Heart left ventricle (tissue), 13 donors: ENCODE results near the gene ZC3H18.

Source experiments
- POLR2A ChIP-seq, 2 donors: fragments of 450-650 bp; IDR thresholded peaks; one replicate each; pipeline ENCODE4 v1.6.1; 2017; ENCODE audit warnings: antibody characterized with exemption in 2 of 2, mild to moderate bottlenecking in 2 of 2, moderate library complexity in 2 of 2
- TF ChIP-seq, protein P1 (sequence below), 12 donors: fragments of 200-600 bp; sonication (generic) in 4 of 12; IDR thresholded peaks; one replicate each; pipeline versions ENCODE4 v1.5.0 to v1.8.0; 2018 to 2022; ENCODE audit warnings: antibody characterized with exemption in 12 of 12, mild to moderate bottlenecking in 5 of 12
- donor health status: ischemic (EF 13 %, LVEDD 7.1; RV severe dilation, severe dysfunction).
- donor health status: DM: no; HTN: yes; CAD: no.
- donor health status: DM: no; HTN: no; CAD: no.
- donor health status: ischemic (EF 25% LVEDD 6.9; RV normal size, moderate dysfunction).
- donor health status: ischemic (EF 25% LVEDD 5.7; RV mildly dilated, moderate dysfunction).
- donor health status: ischemic (EF 35%, LVEDD 5.7; RV mildly dilated, moderate dysfunction).
- donor health status: nonischemic (EF 11% LVEDD 7.7; RV severe dilation, severe dysfunction).
- donor health status: DM: yes; HTN: yes; CAD: no.
- donor health status: PGD.
- donor health status: ischemic (EF 29% LVEDD 5.4; RV normal size, mild dysfunction).
- donor health status: nonischemic (EF 23%, LVEDD 6.1; RV moderate dilation, normal function).

DNA sequence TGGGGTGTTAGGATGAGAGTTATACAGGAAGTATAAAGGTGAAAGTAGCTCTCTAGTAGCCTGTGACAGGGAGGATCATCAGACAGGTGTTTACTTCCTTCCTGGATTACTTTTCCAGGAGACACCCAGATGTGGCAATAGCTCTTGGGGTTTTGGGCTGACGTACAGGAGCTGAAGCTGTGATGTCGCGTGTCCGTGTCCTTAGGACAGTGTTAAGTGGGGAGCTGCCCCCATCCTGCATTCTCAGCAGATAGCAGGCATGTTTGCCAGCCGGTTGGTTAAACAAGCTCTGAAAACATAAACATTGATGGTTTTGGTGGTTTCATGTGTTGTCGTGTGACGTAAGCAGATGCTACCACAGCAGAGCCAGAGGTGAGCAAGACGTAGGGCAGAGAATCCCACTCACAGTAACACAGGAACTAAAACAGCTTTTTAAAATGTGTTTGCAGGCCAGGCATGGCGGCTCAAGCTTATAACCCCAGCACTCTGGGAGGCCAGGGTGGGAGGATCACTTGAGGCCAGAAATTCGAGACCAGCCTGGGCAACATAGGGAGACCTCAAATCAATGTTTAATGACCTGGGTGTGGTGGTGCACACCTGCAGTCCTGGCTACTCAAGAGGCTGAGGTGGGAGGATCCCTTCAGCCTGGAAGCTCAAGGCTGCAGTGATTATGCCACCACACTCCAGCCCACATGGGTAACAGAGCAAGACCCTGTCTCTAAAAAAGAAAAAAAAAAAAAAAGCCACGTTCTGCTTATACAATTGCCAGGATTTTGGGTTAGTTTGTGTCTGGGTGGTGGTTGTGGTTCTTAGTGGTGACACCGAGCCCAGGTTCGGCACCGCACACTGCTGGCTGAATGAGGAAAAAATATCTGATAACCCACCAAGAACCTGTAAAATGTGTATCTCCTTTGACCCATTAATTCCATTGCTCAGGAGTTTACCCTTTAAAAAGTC, 49.9 kb downstream of the ZC3H18 start:
- TF ChIP-seq, protein P1, sequence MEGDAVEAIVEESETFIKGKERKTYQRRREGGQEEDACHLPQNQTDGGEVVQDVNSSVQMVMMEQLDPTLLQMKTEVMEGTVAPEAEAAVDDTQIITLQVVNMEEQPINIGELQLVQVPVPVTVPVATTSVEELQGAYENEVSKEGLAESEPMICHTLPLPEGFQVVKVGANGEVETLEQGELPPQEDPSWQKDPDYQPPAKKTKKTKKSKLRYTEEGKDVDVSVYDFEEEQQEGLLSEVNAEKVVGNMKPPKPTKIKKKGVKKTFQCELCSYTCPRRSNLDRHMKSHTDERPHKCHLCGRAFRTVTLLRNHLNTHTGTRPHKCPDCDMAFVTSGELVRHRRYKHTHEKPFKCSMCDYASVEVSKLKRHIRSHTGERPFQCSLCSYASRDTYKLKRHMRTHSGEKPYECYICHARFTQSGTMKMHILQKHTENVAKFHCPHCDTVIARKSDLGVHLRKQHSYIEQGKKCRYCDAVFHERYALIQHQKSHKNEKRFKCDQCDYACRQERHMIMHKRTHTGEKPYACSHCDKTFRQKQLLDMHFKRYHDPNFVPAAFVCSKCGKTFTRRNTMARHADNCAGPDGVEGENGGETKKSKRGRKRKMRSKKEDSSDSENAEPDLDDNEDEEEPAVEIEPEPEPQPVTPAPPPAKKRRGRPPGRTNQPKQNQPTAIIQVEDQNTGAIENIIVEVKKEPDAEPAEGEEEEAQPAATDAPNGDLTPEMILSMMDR (IDR thresholded peaks at IDR 0.05): no peak
- TF ChIP-seq POLR2A (IDR thresholded peaks at IDR 0.05): no peak
